Mononuclear cell (primary cell): ENCODE results near the gene EIF3I. TPM values are rescaled to one million over a fixed set of nuclear protein-coding genes. Genes with fewer than 3 reads are reported as not detected.

Source experiments
- H3K27me3 ChIP-seq: 2 replicates; pipeline ENCODE4 v1.6.0; 2011; ENCODE audit warnings: low read length, control low read depth; ENCODE audit not compliant: insufficient read depth
- H3K4me1 ChIP-seq: 2 replicates; pipeline ENCODE4 v1.5.1; 2011; ENCODE audit warnings: mild to moderate bottlenecking, low read length, control low read depth; ENCODE audit not compliant: insufficient read depth
- H3K4me3 ChIP-seq: 2 replicates; pipeline ENCODE4 v1.5.1; 2011; ENCODE audit warnings: mild to moderate bottlenecking, low read length, moderate library complexity
- H3K9me3 ChIP-seq: 2 replicates; pipeline ENCODE4 v1.5.1; 2011; ENCODE audit warnings: low read depth, mild to moderate bottlenecking, control low read depth, low read length
- total RNA-seq: library from RNA; depleted of rRNA; stranded (reverse); fragments of >200 nt; gene quantifications from one replicate; pipeline ENCODE4 v1.2.3, GENCODE V29; 2012

Gene EIF3I
- total RNA-seq, 1 donor: 122 TPM

DNA sequence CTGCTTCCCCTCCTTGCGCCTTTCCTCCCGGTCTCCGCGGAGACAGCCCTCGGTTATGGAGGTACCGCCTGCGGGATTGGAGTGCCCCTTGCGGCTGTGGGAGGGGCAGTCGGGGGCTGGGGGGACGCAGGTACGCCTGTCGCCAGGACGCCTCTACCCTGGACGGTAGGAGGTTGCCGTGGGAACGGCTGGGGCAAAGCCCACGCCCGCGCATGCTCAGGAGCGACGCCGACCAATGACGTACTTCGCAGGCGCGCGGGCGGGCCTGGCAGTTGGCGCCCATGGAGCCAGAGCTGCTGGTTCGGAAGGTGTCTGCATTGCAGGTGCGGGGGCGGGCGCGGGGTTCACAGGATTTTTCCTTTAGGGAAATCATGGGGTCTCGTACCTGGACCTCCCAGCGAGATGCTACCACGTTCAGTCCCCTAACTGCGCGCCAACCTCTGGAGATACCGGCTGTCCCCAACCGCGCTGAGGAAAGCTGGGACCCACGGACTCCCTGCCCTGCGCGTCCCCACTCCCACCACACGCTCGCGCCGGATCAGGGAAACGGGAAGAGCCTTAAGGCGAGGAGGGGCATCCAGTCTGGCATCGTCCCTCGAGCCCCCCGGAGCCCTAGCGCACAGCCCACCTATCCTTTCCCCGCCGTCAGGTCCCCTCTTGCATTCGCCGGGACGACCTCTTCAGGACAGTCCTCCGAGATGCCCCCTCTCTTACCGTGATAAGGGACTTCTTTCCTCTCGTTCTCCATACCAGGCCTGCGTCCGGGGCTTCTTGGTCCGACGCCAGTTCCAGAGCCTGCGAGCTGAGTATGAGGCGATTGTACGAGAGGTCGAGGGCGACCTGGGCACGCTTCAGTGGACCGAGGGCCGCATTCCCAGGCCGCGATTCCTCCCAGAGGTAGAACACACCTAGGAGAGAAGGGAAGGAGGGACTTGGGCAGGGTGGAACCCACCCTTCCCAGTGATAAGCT, 16.5 kb upstream of the EIF3I start, which contains the start of gene IQCC:
TSS of gene IQCC (plus strand) at position 271 of the 970 bp plus-strand sequence. CDS start at position 282, 11 bp downstream.
- H3K27me3 ChIP-seq: no peaks in the 10 kb centered on the region
- H3K4me3 ChIP-seq: peak within 1 kb of the TSS; percentile 49
- H3K4me1 ChIP-seq: peaks cover 48% of the 10 kb centered on the region
- H3K9me3 ChIP-seq: no peaks in the 10 kb centered on the region

DNA sequence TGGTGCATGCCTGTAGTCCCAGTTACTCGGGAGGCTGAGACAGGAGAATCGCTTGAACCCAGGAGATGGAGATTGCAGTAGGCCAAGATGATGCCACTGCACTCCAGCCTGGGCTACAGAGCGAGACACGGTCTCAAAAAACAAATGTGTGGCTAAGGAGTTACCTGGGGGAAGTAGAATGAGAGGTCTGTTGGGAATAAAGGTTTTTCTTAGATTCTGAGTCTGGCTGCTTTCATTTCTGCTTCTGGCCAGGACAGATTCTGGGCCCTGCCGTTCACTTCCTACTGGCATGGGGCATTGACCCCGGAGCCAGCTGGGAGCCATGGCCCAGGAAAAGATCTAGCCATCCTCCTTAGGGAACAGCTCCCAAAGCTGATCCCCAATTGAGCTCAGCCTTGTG, 13.7 kb upstream of the EIF3I start:
- Histone ChIP-seq H3K4me1 (peaks cover 26% of the 10 kb centered on the region), H3K27me3 (no peaks in the 10 kb centered on the region)

DNA sequence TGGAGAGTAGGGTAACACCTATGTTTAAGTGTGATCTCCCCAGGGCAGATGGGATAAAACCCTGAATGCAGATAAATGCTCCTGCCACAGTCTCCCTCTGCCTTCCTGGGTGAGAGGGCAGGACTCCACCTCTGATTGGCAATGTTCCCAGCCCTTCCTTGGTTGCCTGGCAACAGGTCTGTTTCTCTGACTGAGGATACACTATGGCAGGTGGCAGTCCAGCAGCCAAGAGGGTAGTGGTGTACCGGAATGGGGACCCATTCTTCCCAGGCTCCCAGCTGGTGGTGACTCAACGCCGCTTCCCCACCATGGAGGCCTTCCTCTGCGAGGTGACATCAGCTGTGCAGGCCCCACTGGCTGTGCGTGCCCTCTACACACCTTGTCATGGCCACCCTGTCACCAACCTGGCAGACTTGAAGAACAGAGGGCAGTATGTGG, 13.3 kb upstream of the EIF3I start, which contains the start of gene DCDC2B:
TSS of gene DCDC2B (plus strand) at position 199 of the 438 bp plus-strand sequence. CDS start at position 204, 5 bp downstream.
- Histone ChIP-seq H3K9me3 (no peaks in the 10 kb centered on the region), H3K27me3 (no peaks in the 10 kb centered on the region), H3K4me3 (no peak within 1 kb of the TSS), H3K4me1 (peaks cover 26% of the 10 kb centered on the region)

More for the DNA sequence above, 13.7 kb upstream of the EIF3I start:
- Histone ChIP-seq H3K4me3 (no peak overlapping the region), H3K9me3 (no peaks in the 10 kb centered on the region)

DNA sequence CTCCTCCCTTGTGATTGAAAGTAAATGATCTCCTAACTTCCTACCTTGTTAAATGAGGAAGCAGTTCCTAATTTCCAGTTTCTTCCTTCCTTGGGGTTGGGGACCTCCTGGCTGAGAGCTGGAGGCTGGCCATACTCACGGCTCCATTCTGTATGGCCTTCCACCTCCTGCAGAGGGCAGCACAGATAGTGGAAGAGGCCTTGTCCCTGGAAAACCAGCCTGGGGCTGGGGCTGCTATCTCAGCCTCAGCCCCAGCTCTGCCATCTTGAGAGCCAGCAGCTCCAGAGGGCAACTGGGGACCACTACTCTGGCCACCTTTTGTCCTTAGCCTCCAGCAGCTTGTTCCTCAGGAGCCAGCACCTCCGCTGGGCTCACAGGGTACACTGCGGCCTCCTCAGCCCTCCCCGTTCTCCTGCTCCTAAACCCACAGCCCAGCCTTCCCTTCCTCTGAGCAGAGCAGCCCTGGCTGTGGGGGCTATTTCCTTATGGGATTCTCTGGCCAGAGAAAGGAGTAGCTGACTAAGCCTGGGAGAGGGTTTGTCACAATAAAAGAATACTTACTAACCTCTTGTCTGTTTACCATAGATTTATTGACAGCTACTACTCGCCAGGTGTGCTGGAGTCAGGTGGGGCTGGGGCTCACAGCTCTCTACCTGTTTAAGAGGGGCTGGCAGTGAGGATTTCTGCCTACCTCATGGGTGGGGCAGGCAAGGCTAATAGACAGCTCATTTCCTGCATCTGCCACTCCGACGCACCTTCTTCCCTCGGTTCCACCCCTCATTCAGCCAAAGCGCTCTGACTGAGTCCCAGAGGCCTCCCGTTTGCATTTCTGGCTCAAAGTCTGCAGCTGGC, 6.4 kb upstream of the EIF3I start:
- peaks cover 11% of the 10 kb centered on the region for H3K4me1 ChIP-seq

DNA sequence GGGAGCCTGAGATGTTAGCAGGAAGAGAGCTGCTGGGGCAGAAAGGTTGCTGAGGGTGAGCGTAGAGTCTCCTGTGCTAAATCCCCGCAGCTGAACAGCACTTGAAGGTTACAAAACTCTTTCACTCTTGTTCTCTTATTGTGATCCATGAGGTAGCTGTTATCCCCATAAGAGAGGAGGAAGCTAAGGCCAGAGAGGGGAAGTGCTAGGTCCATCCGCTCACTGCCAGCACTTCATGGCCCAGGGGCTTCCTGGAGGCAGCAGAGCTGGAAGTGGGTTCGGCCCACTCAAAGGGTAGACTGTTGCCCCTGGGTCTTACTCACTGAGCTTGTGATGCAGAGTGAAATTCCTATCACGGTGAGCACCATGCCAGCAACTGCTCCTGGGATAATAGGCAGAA, 5.6 kb upstream of the EIF3I start:
- Histone ChIP-seq H3K9me3 (no peaks in the 10 kb centered on the region), H3K27me3 (no peaks in the 10 kb centered on the region), H3K4me1 (peaks cover 18% of the 10 kb centered on the region), H3K4me3 (no peak overlapping the region)

More for the DNA sequence above, 6.4 kb upstream of the EIF3I start:
- H3K27me3 ChIP-seq: no peaks in the 10 kb centered on the region
- no peak overlapping the region for H3K4me3 ChIP-seq
- no peaks in the 10 kb centered on the region for H3K9me3 ChIP-seq

DNA sequence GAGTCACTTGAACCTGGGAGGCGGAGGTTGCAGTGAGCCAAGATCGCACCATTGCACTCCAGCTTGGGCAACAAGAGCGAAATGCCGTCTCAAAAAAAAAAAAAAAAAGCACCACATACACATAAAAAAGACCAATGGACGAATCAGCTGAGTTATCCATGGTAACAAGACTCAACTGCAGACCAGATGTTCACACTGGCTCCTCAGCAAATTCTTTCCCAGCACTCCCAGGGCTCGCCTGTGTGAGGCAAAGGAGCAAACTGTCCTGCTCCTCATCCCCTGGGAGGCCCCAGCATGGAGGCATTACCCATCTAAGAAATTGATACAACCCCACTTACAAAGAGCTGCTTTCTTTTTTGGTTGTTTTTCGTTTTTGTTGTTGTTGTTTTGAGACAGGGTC, 3.2 kb upstream of the EIF3I start:
- Histone ChIP-seq H3K4me1 (peaks cover 34% of the 10 kb centered on the region), H3K9me3 (no peaks in the 10 kb centered on the region), H3K27me3 (no peaks in the 10 kb centered on the region), H3K4me3 (no peak overlapping the region)

DNA sequence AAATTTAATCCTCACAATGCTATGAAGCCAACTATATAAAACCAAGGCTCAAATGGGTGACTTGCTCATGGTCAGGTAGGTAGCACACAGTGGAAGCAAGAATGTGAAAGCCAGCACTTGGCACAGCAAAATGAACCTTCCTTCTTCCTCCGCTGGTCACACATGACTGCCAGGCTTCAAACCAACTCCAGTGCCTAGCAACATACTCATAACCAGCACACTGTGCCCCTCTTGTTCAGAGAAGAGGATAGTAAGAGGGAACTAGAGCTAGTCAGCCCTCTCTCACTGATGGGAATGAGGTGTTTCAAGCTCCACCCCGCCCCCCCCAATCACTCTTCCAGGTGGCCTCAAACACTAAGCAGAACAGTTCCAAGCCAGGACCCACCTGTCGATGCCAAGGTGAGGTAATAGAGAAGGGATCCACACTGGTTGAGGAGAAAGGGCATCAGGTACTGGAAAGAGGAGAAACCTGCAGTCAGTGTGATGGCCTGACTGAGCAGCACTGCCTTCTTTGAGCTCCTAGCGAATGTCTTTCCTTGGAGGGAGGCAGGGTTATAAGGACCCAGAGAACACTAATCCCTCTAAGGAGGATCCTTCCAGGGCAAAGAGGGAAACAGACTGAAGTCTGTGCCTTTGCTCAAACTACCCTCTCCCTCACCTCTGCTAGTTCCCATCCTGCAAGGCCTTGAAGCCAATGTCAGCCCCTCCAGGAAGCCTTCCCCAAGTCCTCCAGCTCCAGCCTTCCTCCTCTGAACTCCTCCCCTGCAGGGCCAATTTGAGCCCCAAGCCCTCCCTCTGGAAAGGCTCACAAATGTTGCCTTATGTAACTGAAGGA, 1.2 kb upstream of the EIF3I start:
- peaks cover 28% of the 10 kb centered on the region for H3K4me1 ChIP-seq
- peak overlapping the region; percentile 75 for H3K4me3 ChIP-seq
- no peaks in the 10 kb centered on the region for H3K9me3 ChIP-seq
- H3K27me3 ChIP-seq: no peaks in the 10 kb centered on the region

DNA sequence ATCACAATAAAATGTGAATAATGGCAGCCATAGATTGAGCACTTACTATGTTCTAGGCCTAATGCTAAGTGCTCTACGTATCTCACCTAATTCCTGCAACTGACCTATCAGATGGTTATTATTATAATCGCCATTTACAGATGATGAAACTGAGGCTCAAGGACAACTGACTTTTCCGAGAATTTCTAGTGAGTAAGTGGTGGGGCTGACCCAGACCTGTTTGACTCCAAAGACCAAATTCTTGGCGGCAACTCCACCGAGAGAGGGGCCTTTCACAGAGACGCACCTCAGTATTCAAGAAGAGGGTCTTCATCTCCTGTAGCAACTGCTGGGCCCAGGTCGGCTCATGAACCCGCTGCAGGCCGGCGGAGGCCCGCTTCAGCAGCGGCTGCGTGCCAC, 627 bp upstream of the EIF3I start:
- Histone ChIP-seq H3K9me3 (no peaks in the 10 kb centered on the region), H3K4me3 (peak overlapping the region; percentile 75), H3K4me1 (peaks cover 27% of the 10 kb centered on the region), H3K27me3 (no peaks in the 10 kb centered on the region)

DNA sequence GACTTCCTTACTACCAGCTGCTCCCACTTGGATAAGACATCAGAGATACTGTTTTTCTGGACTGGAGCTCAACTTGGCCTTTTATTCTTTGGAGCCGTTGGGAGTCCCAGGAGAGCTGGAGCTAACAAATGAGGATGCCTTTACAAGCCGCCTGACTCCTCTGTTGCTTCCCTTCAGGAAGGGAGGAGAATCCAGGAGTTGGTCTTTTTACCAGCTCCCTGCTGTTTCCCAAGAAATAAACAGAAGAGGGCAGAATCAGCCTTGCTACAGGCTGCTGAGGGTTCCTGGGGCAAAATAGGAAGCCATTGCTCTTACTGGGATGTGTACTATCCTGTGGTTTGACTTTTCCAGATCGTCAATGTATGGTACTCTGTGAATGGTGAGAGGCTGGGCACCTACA, 1.5 kb downstream of the EIF3I start:
- peaks cover 27% of the 10 kb centered on the region for H3K4me1 ChIP-seq
- H3K9me3 ChIP-seq: no peaks in the 10 kb centered on the region
- no peak overlapping the region for H3K4me3 ChIP-seq
- H3K27me3 ChIP-seq: no peaks in the 10 kb centered on the region

DNA sequence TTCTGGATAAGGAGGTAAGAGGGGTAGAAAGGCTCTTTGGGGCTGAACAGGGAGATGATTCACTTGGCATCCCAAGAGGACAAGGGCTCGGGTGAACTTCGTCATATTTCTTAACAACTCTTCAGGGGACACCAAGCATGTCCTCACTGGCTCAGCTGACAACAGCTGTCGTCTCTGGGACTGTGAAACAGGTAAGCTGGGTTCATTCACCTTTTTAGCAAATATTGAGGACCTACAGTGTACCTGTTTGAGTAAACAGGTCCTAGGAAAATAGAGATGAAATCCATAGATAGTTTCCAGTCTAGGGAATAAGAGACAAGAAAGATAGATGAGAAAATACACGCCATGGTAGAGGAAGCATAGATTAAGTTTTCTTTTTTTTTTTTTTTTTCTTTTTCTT, 2.1 kb downstream of the EIF3I start:
- Histone ChIP-seq H3K4me3 (no peak overlapping the region), H3K27me3 (no peaks in the 10 kb centered on the region), H3K4me1 (peaks cover 27% of the 10 kb centered on the region), H3K9me3 (no peaks in the 10 kb centered on the region)

DNA sequence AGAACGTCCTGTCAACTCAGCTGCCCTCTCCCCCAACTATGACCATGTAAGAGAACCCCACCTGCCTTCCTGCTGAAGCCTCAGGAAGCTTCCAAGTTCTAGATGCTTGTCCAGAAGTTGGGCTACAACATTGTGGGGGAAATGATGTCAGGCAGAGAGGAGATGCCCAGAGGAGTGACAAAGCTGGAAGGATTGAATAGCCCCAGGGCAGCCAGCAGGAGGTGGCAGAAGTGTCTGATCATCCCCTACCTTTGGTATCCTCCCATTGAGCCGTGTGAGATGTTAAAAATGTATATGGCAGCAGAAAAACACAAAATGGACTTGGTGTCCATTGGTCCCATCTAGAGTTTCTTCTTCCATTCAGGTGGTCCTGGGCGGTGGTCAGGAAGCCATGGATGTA, 6.6 kb downstream of the EIF3I start:
- H3K4me3 ChIP-seq: no peak overlapping the region
- peaks cover 4% of the 10 kb centered on the region for H3K4me1 ChIP-seq
- H3K9me3 ChIP-seq: no peaks in the 10 kb centered on the region
- H3K27me3 ChIP-seq: no peaks in the 10 kb centered on the region

DNA sequence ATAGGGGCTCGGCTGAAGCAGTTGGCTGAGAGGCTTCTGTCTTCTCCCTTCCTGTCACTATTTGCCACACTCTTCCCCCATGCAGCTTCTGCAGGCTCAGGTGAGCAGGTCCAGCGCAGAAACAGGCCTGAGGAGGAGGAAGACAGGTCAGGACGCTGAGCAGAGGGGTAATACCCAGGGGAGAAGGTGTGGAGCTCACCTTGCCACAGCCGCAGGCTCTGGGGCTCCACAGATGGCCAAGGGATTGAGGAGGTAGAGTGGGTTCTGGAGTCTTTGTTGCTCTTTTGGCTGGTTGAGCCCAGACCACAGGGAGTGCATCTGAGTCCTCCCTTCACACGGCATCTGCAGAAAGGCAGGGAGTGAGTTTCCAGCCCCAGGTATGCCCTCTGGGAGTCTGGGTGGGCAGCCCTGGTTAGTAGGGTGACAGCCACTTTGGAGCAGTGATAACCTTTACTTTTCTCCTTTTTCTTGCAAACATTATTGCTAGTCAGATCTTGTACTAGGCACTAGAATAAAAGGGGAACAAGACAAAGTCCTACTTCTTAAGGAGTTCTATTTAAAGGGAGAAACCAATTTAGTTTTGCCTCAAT, 9.7 kb downstream of the EIF3I start:
- Histone ChIP-seq H3K4me1 (no peaks in the 10 kb centered on the region), H3K27me3 (no peaks in the 10 kb centered on the region), H3K4me3 (no peak overlapping the region), H3K9me3 (no peaks in the 10 kb centered on the region)

DNA sequence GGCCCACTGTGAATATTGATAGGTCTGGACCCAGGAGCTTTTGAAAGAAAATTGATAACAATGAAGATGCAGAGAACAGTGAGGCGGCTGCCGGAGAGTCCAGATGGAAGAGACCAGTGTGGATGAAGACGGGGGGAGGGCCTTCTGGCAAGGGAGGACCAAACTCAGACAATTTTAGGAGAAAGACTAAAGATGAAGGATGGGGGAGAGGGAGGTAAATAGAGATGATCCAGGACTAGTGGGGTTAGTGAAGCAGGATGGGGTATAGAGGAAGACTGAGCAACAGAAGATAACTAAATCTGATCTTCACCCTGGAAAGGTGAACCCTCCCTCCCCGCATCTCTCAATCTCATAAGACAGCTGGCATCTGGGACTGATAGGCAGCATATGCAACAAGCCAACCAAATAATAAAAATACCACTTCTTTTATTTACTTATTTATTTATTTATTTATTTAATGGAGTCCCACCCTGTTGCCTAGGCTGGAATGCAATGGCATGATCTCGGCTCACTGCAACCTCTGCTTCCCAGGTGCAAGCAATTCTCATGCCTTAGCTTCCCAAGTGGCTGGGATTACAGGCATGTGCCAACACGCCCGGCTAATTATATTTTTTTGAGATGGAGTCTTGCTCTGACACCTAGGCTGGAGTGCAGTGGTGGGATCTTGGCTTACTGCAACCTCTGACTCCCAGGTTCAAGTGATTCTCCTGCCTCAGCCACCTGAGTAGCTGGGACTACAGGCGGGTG, 10.5 kb downstream of the EIF3I start:
- no peaks in the 10 kb centered on the region for H3K9me3 ChIP-seq
- no peaks in the 10 kb centered on the region for H3K4me1 ChIP-seq
- no peak overlapping the region for H3K4me3 ChIP-seq
- H3K27me3 ChIP-seq: no peaks in the 10 kb centered on the region
